HG02763 (cell line): ENCODE results near the gene DNAH14.
"Not testable (repeated sequence)": the region's sequence is repeated elsewhere in the genome, so short reads cannot be mapped to it uniquely, and the experiment has no call there.

Experiments
- ATAC-seq: cut with Tn5 transposase; IDR thresholded peaks from one replicate; pipeline ENCODE4 v1.9.1; 2021; ENCODE audit warnings: mild to moderate bottlenecking, moderate library complexity; ENCODE audit not compliant: unreplicated experiment

Gene DNAH14

GRCh38 chr1:224920930-224921329 lies 8.5 kb upstream of the DNAH14 start:
- no peak for ATAC-seq

GRCh38 chr1:224921354-224921753 lies 8.1 kb upstream of the DNAH14 start:
- ATAC-seq: no peak

- ATAC-seq: no peak
These were observed 6.9 kb upstream of the DNAH14 start for GRCh38 chr1:224922404-224923164.

DNA sequence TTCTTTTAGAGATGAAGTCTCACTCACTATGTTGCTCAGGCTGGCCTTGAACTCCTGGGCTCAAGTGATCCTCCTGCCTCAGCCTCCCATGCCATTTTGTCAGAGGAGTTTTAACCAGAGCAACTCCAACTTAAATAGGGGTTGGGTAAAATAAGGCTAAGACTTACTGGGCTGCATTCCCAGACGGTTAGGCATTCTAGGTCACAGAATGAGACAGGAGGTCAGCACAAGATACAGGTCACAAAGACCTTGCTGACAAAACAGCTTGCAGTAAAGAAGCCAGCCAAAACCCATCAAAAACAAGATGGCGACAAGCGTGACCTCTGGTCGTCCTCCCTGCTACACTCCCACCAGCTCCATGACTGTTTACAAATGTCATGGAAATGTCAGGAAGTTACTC lies 5.7 kb upstream of the DNAH14 start:
- no peak for ATAC-seq

DNA sequence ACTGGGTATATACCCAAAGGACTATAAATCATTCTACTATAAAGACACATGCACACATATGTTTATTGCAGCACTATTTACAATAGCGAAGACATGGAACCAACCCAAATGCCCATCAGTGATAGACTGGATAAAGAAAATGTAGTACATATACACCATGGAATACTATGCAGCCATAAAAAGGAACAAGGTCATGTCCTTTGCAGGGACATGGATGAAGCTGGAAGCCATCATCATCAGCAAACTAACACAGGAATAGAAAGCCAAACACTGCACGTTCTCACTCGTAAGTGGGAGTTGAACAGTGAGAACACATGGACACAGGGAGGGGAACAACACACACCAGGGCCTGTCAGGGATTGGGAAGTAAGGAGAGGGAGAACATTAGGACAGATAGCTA lies 1.8 kb upstream of the DNAH14 start:
- ATAC-seq: not testable (repeated sequence)

DNA sequence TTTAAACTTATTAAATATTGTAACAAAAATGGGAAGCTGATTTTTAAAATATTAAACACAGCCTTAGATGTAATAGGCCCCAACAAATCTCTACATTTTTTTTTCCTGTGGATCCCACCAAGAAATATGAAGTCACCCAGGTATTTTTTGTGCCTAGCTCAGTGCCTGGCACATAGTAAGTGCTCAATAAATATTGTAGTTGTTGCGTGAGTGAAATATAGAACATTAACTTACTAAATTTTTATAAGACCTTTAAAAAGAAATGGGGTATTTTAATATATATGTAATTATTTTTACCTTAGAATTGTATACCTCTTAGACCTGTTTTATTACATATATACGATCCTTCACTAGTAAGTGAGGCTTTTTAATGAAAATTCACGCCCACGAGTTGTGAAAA lies 569 bp upstream of the DNAH14 start:
- no peak for ATAC-seq

GRCh38 chr1:224931605-224932004 lies 2.1 kb downstream of the DNAH14 start:
- ATAC-seq: no peak

- no peak for ATAC-seq
These were observed 3.3 kb downstream of the DNAH14 start for GRCh38 chr1:224932607-224933249.

GRCh38 chr1:224933584-224933983 lies 4.1 kb downstream of the DNAH14 start:
- no peak for ATAC-seq

DNA sequence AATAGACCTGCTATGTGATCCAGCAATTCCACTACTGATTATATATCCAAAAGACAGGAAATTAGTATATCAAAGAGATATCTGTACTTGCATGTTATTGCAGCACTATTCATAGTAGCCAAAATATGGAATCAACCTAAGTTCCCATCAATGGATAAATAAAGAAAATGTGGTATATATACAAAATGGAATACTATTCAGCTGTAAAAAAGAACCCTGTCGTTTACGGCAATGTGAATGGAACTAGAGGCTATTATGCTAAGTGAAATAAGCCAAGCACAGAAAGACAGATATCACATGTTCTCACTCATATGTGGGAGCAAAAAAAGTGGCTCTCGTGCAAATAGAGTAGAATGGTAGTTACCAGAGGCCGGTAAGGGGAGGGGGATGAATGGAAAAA lies 9.2 kb downstream of the DNAH14 start:
- no peak for ATAC-seq

DNA sequence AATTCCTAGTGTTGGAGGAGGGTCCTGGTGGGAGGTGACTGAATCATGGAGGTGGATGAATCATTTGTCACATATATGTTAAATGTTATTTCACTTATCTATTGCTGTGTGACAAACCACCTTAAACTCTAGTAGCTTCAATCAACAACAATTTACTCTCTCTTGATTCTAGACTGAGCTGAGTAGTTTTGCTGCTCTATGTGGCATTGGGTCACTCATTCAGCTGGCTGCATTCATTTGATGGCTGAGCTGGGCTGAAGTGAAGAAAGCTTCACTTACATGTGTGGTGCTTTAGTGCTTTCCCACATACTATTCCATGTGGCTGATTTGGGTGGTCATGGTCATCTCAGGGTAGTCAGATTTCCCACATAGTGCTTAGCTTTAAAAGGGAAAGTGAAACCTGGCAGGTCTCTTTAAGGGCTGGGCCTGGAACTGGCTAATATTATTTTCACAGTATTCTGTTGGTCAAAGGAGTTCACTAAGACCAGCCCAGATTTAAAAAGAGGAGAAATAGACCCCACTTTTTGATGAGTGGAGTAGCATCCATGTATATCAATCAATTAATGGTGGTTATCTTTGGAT lies 10.5 kb downstream of the DNAH14 start:
- no peak for ATAC-seq

GRCh38 chr1:224940735-224941134 lies 11.3 kb downstream of the DNAH14 start:
- not testable (repeated sequence) for ATAC-seq

- ATAC-seq: not testable (repeated sequence)
These were observed 16.3 kb downstream of the DNAH14 start for GRCh38 chr1:224945651-224946348.

GRCh38 chr1:224946349-224946691 lies 16.8 kb downstream of the DNAH14 start:
- ATAC-seq: not testable (repeated sequence)

DNA sequence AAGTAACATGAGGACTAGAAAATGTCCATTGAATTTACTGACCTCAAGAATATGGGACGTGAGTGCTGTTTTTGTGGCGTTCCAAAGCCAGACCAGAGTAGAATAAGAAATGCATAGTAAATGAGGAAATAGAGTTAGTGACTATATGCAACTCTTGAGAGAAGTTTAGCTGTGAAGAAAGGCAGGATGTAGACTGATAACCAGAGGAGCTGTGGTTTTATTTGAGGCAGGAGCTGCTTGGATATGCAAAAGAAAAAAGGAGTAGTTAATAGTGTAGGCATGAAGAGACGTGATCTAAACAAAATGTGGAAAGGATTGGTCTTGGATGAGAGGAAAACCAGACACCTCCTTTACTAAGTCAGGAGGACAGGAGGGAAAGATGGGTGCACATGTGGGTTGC lies 28.2 kb downstream of the DNAH14 start:
- no peak for ATAC-seq

DNA sequence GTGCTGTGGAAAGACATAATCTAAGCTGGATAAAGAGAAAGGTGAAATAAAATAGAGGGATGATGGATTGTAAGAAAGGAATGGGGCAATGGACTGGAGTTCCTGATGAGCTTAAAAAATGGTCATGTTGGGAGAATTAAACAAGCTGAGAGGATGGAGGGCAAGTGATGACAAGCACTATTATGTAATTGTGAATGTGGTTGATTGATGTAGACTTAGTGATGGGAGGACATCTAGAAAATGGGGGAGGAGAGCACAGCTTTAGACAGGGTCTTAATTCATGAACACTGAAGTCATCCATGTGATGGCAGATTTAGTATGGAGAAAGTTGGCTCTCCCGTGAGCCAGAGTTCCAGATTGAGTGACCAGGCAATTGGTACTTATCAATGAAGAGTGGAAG lies 29.0 kb downstream of the DNAH14 start:
- no peak for ATAC-seq

GRCh38 chr1:224959115-224959514 lies 29.6 kb downstream of the DNAH14 start:
- no peak for ATAC-seq

DNA sequence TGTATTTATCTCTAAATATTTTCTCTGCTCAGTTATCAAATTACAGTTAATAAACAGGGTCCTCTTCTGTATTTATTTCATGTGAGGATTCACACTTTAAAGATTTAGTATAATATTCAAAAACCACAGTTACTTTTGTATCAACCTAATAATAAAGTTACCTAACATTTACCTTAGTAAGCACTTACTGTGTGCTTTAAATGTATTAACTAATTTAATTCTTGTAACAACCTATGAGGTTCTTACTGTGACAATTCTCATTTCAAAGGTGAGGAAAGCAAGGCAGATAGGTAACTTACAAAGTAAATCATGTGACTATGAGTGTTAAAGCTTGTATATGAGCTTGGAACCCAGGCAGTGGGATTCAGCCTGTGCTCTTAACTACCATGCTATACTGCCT lies 30.2 kb downstream of the DNAH14 start:
- ATAC-seq: no peak

DNA sequence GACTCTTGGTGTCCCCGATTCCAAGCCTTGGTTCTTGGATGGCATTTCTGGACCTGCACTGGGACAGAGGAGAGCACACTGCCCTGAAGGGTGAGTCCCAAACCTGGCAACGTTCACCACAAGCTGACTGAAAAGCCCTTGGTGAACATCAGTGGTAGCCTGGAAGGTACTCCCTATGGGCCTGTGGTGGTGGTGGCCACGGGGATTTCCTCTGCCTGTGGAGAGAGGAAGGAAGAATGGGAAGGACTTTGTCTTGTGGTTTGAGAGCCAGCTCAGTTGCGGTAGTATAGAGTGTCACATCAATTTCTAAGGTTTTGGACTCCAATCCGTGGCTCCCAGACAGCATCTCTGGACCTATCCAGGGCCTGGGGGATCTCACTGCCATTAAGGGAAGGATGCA lies 50.7 kb downstream of the DNAH14 start:
- ATAC-seq: no peak

GRCh38 chr1:224981922-224982354 lies 52.5 kb downstream of the DNAH14 start:
- not testable (repeated sequence) for ATAC-seq

DNA sequence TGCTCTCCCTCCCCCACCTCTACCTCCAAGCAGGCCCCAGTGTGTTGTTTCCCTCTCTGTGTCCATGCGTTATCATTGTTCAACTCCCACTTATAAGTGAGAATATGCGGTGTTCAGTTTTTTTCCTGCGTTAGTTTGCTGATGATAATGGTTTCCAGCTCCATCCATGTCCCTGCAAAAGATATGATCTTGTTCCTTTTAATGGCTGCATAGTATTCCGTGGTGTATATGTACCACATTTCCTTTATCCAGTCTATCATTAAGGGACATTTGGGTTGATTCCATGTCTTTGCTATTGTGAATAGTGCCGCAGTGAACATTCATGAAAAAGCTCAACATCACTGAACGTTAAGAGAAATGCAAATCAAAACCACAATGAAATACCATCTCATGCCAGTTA lies 58.6 kb downstream of the DNAH14 start:
- ATAC-seq: no peak

GRCh38 chr1:224989615-224990014 lies 60.1 kb downstream of the DNAH14 start:
- no peak for ATAC-seq
